Globus pallidus (tissue), 1 donor: ENCODE data around the gene FAIM2.

Experiments used
- DNase-seq: peaks from one replicate; pipeline ENCODE4 v3.0.0-alpha.2; 2015; ENCODE audit warnings: low spot score

The FAIM2 gene

DNA sequence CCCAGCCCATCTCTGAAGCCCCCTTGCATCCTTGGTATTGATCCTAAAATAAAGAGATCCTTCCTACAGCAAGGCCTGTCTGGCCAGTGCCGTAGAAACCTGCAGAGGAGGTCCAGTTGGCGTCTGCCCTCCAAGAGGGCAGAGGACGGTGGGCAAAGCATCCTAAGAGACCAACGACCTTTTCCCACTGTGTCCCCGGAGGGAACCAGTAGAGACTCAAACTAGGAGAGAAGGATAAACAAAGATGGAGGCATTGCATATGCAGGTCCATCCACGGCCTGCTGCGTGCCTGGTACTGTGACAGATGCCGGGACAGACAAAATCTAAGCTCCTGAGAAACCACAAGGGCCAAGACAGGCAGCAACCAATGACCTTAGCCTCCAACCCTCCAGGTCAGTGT is 79.3 kb downstream of the FAIM2 start:
- no peak for DNase-seq

GRCh38 chr12:49823951-49824350 is 79.7 kb downstream of the FAIM2 start:
- no peak for DNase-seq

DNA sequence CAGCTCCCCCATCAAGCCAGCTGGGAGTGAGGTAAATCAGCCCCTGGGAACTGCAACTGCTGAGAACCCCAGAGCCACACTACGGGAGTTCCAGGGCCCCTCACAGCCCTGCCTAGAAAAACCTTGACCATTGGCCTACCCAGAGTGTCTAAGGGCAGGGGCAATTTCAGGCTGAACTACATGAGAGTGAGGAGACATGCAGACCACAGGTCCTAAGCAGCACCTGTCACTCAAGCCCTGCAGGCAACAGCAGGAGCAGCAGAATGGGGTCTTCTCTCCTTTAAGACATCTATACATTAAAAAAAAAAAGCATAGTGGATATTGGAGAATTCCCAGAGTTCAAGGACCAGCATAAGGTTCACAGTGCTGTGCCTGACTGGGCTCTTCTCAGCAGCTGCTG is 80.3 kb downstream of the FAIM2 start:
- no peak for DNase-seq

GRCh38 chr12:49821373-49822287 is 82.1 kb downstream of the FAIM2 start:
- DNase-seq: peak; percentile 24

- no peak for DNase-seq
Measured at GRCh38 chr12:49819786-49820185, 83.9 kb downstream of the FAIM2 start.

GRCh38 chr12:49818241-49818895 is 85.3 kb downstream of the FAIM2 start:
- DNase-seq: no peak
